ENCODE results near the gene MYOF.
A peak's percentile ranks its signal among the peaks of the same experiment; 100 is the strongest.
"Not testable (repeated sequence)": the region's sequence is repeated elsewhere in the genome, so short reads cannot be mapped to it uniquely, and the experiment has no call there.

Gene MYOF

DNA sequence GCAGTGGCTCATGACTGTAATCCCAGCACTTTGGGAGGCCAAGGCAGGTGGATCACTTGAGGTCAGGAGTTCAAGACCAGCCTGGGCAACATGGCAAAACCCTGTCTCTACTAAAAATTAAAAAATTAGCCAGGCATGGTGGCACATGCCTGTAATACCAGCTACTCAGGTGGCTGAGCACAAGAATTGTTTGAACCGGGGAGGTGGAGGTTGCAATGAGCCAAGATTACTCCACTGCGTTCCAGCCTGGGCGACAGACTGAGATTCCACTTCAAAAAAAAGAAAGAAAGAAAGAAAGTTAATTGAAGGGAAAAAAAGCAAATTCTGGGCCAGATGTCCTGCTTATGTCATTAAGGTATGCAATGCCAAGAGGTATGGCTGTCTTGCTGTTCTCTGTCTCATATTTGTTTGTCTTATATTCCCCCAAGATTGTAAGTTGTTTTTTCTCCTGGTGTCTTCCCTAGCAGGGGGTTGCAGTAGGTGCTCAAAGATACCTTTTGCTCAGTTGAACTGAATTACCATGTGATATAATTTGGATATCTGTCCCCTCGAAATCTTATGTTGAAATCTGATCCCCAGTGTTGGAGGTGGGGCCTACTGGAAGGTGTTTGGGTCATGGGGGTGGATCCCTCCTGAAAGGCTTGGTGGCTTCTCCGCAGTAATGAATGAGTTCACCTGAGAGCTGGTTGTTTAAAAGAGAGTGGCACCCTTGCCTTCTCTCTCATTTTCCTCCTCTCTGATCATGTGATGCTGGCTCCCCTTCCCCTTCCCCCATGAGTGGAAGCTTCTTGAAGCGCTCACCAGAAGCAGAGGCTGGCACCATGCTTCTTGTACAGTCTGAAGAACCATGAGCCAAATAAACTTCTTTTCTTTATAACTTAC is 60.9 kb downstream of the MYOF start:
- DNase-seq (ENCODE audit: low read depth), result no peak

DNA sequence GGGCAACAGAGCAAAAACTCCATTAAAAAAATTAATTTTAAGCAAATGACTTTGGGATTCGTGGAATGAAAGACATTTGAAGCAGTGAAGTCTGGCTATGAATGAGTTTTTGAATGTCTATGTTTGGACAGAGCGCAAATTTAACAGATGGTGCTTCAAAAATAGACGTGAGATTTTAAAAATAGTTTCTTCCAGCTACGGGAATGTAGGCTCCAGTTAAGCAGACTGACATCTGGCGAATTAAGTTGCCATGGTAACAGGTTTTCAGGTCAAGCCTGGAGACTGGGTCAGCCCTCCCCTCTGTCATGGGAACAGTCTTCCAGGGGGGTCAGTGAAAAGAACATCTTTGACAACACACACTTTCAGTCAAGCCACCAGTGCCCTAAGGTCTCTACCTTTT is 62.0 kb downstream of the MYOF start:
- DNase-seq (ENCODE audit: low read depth), result no peak

DNA sequence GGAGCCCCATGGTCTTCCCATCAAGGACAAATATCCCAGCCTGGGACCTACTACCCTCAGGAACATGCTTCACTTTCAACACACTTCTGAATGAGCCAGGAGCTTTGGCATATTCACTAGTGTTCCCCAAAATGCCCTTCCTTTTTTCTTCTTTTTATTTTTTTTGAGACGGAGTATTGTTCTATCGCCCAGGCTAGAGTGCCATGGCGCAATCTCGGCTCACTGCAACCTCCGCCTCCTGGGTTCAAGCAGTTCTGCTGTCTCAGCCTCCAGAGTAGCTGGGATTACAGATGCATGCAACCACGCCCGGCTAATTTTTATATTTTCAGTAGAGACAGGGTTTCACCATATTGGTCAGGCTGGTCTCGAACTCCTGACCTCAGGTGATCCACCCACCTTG is 63.1 kb downstream of the MYOF start:
- DNase-seq (ENCODE audit: low read depth), result not testable (repeated sequence)

DNA sequence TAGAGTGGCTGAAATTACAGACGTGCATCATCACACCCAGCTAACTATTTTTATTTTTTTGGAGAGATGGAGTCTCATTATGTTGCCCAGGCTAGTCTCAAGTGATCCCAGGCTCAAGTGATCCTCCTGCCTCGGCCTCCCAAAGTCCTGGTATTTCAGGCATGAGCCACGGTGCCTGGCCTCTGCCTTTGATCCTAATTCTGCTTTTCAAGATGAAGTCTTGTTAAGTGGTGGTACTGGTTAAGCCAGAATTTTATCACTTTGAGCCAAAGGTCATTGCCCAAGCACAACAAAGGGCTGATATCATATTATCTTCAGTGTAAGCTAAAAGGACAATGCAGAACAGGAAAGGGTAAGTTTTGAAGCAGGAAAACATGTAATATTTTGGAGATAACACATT is 64.2 kb downstream of the MYOF start:
- no peak for DNase-seq (ENCODE audit: low read depth)

DNA sequence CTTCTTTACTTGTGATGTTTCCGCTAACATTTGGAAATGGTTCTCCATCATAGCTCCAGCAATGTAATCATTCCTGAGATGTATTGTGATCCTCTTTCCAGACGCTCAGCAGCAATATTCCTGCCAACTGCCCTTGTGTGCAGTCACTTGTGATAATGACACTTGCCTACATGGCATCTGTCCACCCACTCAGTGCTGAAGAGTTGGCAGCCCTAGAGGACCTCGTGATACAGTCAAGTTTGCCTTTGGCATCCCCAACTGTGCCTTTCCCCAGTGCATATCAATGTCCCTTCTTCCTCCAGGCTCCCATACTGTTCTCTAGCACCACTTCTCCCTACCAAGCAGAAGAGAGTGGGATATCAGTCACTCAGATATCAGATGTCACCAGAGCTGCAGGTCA is 64.9 kb downstream of the MYOF start:
- no peak for DNase-seq (ENCODE audit: low read depth)

DNA sequence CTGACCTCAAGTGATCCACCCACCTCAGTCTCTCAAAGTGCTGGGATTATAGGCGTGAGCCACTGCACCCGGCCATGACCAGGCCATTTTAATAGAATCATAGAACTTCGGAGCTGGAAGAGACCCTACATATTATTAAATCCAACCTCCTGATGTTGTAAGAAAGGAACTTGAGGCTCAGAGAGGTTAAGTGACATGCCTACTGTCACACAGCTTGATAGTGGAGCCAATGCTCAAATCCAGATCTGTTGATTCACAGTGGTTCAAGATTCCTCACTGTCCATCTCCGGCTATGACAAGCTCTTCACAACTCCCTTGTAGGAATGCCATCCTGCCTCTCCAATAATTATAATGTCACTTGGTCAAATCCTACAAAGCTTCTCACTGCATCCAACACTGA is 65.3 kb downstream of the MYOF start:
- DNase-seq (ENCODE audit: low read depth), result no peak

DNA sequence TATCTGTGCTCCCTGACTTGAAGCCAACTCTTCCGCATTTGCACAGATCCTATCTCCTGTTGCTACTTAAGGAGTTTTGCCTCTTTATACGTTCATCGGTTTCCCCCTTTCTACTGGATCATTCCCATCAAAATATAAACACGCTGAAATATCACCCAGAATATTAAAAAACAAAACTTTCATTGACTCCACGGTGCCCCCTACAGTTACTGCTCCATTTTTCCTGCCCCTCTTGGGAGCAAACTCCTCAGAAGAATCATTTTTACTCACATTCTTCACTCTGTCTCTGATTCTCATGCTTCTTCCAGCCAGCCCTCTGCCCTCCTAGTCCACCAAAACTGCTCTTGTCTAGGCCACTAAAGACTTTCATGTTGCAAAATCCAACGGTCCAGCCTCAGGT is 66.4 kb downstream of the MYOF start:
- no peak for DNase-seq (ENCODE audit: low read depth)

DNA sequence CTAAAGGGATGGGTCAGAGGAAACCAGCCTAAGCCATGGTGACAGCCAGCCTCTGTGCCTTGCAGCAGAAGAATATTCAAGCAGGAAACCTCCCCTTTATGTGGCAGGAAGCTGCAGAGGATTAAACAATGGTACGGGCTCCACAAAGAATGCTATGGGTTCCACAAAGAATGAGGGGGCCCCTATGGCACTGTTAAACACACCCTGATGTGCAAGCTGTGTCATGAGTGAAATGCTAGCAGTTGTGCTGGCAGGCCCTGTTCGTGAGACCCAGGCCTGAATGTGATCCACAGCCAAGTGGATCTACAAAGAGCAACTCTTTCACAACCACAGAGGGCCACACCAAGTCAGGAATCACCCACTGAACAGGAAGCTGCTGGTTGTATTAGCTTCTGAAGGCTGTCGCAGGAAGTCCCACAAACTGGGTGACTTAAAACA is 68.9 kb downstream of the MYOF start:
- peak; percentile 6 for DNase-seq (ENCODE audit: low read depth)

DNA sequence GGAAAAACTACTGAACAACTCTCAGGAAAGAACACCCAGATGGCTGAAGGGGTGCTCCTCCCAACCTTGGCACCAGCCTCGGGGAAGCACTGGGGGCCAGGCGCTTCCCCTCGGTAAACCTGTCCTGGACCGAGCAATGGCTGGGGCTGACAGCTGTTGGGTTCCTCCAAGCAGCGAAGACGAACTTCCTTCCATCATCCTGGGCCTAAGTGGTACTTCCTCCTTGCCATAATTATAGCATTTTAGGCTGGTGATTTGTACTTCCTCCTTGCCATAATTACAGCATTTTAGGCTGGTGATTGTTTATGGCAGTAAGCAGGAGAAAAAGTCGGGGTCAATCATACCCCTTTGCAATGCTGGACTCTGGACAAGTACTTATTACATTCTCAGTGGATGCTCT is 69.3 kb downstream of the MYOF start:
- no peak for DNase-seq (ENCODE audit: low read depth)

DNA sequence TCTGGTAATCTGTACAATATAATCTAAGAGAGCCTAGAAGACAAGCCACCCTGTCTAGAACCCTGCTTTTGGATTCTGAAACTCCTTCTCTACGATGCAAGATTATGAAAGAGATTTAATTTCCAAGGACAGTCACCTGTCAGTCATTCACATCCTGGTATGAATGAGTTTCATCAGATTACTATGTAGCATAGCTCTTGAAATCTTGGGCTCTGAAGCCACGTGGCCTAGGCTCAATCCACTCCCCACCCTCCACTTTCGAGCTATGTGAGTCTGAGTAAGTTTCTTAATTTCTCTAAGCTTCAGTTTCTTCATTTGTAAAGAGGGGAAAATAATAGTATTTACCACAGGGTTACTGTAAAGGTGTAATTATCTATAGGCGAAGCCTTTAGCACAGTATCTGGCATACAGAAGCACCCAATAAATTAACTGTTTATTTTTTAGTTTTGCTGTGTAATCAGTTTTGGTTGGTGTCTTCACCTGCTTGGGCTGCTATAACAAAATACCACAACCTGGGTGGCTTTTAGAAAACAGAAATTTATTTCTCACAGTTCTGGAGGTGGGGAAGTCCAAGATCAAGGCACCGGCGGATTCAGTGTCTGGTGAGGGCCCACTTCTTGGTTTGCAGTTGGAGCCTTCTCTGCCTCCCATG is 71.3 kb downstream of the MYOF start:
- DNase-seq (ENCODE audit: low read depth), result no peak

GRCh38 chr10:93408783-93409182 is 73.4 kb downstream of the MYOF start:
- DNase-seq (ENCODE audit: low read depth), result no peak

GRCh38 chr10:93406364-93407145 is 75.6 kb downstream of the MYOF start:
- no peak for DNase-seq (ENCODE audit: low read depth)

GRCh38 chr10:93404048-93404354 is 78.1 kb downstream of the MYOF start:
- no peak for DNase-seq (ENCODE audit: low read depth)

- DNase-seq (ENCODE audit: low read depth), result no peak
These were observed 78.7 kb downstream of the MYOF start for GRCh38 chr10:93403152-93404047.

DNA sequence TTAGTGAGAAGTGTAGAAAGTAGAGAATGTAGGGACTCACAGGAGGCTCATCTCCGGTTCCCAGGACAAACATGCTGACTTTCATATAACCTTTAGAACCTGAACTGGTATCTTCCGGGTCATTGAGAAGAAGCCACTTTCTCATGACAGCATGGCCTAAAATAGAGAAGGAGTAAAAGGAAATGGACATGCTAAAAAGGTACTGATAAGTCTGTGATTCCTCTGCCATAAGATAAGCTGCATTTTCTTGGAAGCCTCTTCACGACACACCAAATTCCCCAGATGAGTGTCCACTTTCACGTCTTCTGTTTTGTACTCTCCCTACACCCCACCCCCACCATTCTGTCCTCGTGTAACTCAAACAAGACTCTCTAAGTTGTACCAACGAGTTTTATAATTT is 79.9 kb downstream of the MYOF start:
- no peak for DNase-seq (ENCODE audit: low read depth)

GRCh38 chr10:93398528-93398927 is 83.6 kb downstream of the MYOF start:
- no peak for DNase-seq (ENCODE audit: low read depth)

DNA sequence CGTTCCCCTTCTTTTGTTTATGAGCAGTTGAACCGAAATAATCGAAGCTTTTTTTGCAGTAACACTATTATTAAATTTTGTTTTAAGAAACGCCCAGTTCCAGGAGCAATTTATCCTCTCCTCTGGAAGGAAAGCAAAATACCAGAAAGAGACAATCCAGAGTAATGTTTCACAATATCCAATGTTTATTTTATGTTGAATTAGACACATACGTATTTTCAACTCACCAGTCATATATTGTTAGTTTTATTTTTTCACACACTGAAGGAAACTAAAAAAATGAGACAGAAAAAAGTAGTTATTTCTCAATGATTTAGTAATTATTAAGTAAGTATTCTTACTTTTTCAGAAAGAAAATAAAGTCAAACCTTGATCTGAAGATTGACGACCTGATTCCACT is 85.1 kb downstream of the MYOF start:
- DNase-seq (ENCODE audit: low read depth), result no peak

DNA sequence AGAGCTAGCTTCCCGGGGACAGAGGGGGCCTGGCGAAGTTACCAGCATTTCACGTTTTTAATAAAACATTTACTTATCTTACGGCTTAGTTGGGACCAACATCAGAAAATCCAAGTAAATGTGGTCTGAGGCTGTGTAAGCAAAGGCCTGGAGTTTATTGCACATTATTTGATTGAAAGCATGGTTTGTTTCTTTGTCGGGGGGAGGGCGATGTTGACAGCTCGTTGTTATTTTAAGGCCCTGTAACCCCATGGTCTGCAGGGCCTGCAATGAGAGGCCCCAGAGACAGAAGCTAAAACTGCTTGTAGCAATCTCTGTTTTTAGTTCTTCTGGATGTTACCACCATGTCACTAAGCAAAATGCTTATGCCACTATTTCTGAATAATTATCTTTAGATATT is 88.9 kb downstream of the MYOF start:
- no peak for DNase-seq (ENCODE audit: low read depth)

GRCh38 chr10:93392121-93392520 is 90.0 kb downstream of the MYOF start:
- no peak for DNase-seq (ENCODE audit: low read depth)

- DNase-seq (ENCODE audit: low read depth), result no peak
These were observed 91.6 kb downstream of the MYOF start for GRCh38 chr10:93390306-93391090.
